ENCODE results near the gene KLC3. TPM values are rescaled to one million over a fixed set of nuclear protein-coding genes. Genes with fewer than 3 reads are reported as not detected.
A peak's percentile ranks its signal among the peaks of the same experiment; 100 is the strongest.

The KLC3 gene
- total and polyA plus RNA-seq, 11 donors, result 0.12 to 0.69 (median 0.32) TPM; not detected in 6

GRCh38 chr19:45391871-45392665 is 51.5 kb downstream of the KLC3 start:
- intact Hi-C loops (cut with DNase I), result no loop called here
- TF ChIP-seq POLR2A (IDR thresholded peaks at IDR 0.05), result no peak
- TF ChIP-seq, protein P1, sequence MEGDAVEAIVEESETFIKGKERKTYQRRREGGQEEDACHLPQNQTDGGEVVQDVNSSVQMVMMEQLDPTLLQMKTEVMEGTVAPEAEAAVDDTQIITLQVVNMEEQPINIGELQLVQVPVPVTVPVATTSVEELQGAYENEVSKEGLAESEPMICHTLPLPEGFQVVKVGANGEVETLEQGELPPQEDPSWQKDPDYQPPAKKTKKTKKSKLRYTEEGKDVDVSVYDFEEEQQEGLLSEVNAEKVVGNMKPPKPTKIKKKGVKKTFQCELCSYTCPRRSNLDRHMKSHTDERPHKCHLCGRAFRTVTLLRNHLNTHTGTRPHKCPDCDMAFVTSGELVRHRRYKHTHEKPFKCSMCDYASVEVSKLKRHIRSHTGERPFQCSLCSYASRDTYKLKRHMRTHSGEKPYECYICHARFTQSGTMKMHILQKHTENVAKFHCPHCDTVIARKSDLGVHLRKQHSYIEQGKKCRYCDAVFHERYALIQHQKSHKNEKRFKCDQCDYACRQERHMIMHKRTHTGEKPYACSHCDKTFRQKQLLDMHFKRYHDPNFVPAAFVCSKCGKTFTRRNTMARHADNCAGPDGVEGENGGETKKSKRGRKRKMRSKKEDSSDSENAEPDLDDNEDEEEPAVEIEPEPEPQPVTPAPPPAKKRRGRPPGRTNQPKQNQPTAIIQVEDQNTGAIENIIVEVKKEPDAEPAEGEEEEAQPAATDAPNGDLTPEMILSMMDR (IDR thresholded peaks at IDR 0.05), result no peak
- Histone ChIP-seq H3K27me3 (peaks cover 0 to 13% (median 0%) of the 10 kb centered on the region in 9 donors), H3K4me1 (no peaks in the 10 kb centered on the region), H3K27ac (no peak overlapping the region), H3K9me3 (no peaks in the 10 kb centered on the region), H3K4me3 (no peak overlapping the region), H3K36me3 (peaks cover 0 to 61% (median 23%) of the 10 kb centered on the region in 9 donors)
- ATAC-seq (peak in 3 of 4 donors; percentile 2 to 26 (median 19)), DNase-seq (no peak)
- WGBS, 4 donors, result 91 to 97% (median 95%) methylated on average over 13 to 21 of the region's 21 CpGs

- no peak overlapping the region for H3K27ac ChIP-seq
- ATAC-seq, result no peak
- no peak for TF ChIP-seq POLR2A (IDR thresholded peaks at IDR 0.05)
- TF ChIP-seq, protein P1 (IDR thresholded peaks at IDR 0.05), result no peak
- H3K9me3 ChIP-seq, result no peaks in the 10 kb centered on the region
- DNase-seq, result no peak
- intact Hi-C loops (cut with DNase I), result no loop called here
- H3K4me3 ChIP-seq, result no peak overlapping the region
- H3K36me3 ChIP-seq, result peaks cover 0 to 61% (median 23%) of the 10 kb centered on the region in 9 donors
- 72 to 82% (median 76%) methylated on average over 46 to 59 of the region's 59 CpGs for WGBS, 4 donors
- H3K27me3 ChIP-seq, result peaks cover 0 to 20% (median 0%) of the 10 kb centered on the region in 9 donors
- peaks cover 0 to 25% (median 16%) of the 10 kb centered on the region in 12 donors for H3K4me1 ChIP-seq
These were observed 55.5 kb downstream of the KLC3 start for GRCh38 chr19:45395821-45396617.

GRCh38 chr19:45400192-45400591 is 59.6 kb downstream of the KLC3 start:
- Histone ChIP-seq H3K36me3 (peaks cover 0 to 30% (median 12%) of the 10 kb centered on the region in 9 donors), H3K27ac (peak overlapping the region in 3 of 12 donors; percentile 14 to 54 (median 47)), H3K4me3 (no peak overlapping the region), H3K27me3 (peaks cover 0 to 39% (median 0%) of the 10 kb centered on the region in 9 donors), H3K4me1 (peaks cover 7 to 58% (median 45%) of the 10 kb centered on the region in 12 donors), H3K9me3 (no peaks in the 10 kb centered on the region)
- WGBS, 4 donors, result 80 to 93% (median 89%) methylated on average over 5 to 6 of the region's 6 CpGs
- DNase-seq (peak in 2 of 5 donors; percentile 36 to 65), ATAC-seq (no peak)
- no peak for TF ChIP-seq POLR2A (IDR thresholded peaks at IDR 0.05)
- TF ChIP-seq, protein P1 (IDR thresholded peaks at IDR 0.05), result no peak
- intact Hi-C loops (cut with DNase I), result loop anchor here in 1 of 10 donors (10.0 kb wide), 1 partner anchor 365 kb away; the partner anchor contains the start of gene SIX5

Other genes with a start within 250 kb of the KLC3 start
- 10 to 100 TPM; 16.0 to 33.7 (median 17.1) TPM for gene PPP1R37, start 247.6 kb upstream of the KLC3 start, total RNA-seq
- gene PPP1R37, start 247.6 kb upstream of the KLC3 start, polyA plus RNA-seq, result 10 to 100 TPM; 24.0 to 27.9 TPM
- under 1 TPM in 3 of 9 donors, not detected in 6; 0.09 to 0.28 (median 0.09) TPM for gene NKPD1, start 179.8 kb upstream of the KLC3 start, total RNA-seq
- under 1 TPM in 1 of 2 donors, not detected in 1; 0.18 TPM for gene NKPD1, start 179.8 kb upstream of the KLC3 start, polyA plus RNA-seq
- 10 to 100 TPM in 8 of 9 donors, 1 to 10 TPM in 1; 7.7 to 22.8 (median 18.6) TPM for gene TRAPPC6A, start 162.5 kb upstream of the KLC3 start, total RNA-seq
- 10 to 100 TPM; 12.3 to 19.2 TPM for gene TRAPPC6A, start 162.5 kb upstream of the KLC3 start, polyA plus RNA-seq
- 1 to 10 TPM; 2.9 to 8.1 (median 4.8) TPM for gene BLOC1S3, start 162.0 kb upstream of the KLC3 start, total RNA-seq
- 1 to 10 TPM; 2.0 to 8.0 TPM for gene BLOC1S3, start 162.0 kb upstream of the KLC3 start, polyA plus RNA-seq
- 1 to 10 TPM in 4 of 9 donors, under 1 TPM in 5; 0.32 to 2.5 (median 0.85) TPM for gene EXOC3L2, start 95.3 kb upstream of the KLC3 start, total RNA-seq
- gene EXOC3L2, start 95.3 kb upstream of the KLC3 start, polyA plus RNA-seq, result 1 to 10 TPM in 1 of 2 donors, under 1 TPM in 1; 0.88 to 1.3 TPM
- 10 to 100 TPM; 25.5 to 46.9 (median 32.8) TPM for gene MARK4, start 89.5 kb upstream of the KLC3 start, total RNA-seq
- 10 to 100 TPM; 18.0 to 28.5 TPM for gene MARK4, start 89.5 kb upstream of the KLC3 start, polyA plus RNA-seq
- gene CKM, start 17.9 kb upstream of the KLC3 start, total RNA-seq, result over 10,000 TPM in 1 of 9 donors, 1,000 to 10,000 TPM in 8; 1,947 to 11,128 (median 3,786) TPM
- gene CKM, start 17.9 kb upstream of the KLC3 start, polyA plus RNA-seq, result 1,000 to 10,000 TPM; 1,885 to 6,019 TPM
- 10 to 100 TPM in 8 of 9 donors, 1 to 10 TPM in 1; 9.8 to 24.1 (median 13.9) TPM for gene ERCC2, start 29.8 kb downstream of the KLC3 start, total RNA-seq
- 1 to 10 TPM; 5.8 to 8.4 TPM for gene ERCC2, start 29.8 kb downstream of the KLC3 start, polyA plus RNA-seq
- gene PPP1R13L, start 64.3 kb downstream of the KLC3 start, total RNA-seq, result 100 to 1,000 TPM in 7 of 9 donors, 10 to 100 TPM in 2; 92.3 to 400 (median 139) TPM
- 100 to 1,000 TPM; 102 to 174 TPM for gene PPP1R13L, start 64.3 kb downstream of the KLC3 start, polyA plus RNA-seq
- gene POLR1G, start 65.9 kb downstream of the KLC3 start, total RNA-seq, result 10 to 100 TPM in 1 of 9 donors, 1 to 10 TPM in 8; 4.4 to 10.6 (median 6.9) TPM
- gene POLR1G, start 65.9 kb downstream of the KLC3 start, polyA plus RNA-seq, result 1 to 10 TPM; 6.7 to 8.5 TPM
- 100 to 1,000 TPM; 104 to 156 (median 121) TPM for gene ERCC1, start 83.2 kb downstream of the KLC3 start, total RNA-seq
- 100 to 1,000 TPM; 120 to 294 TPM for gene ERCC1, start 83.2 kb downstream of the KLC3 start, polyA plus RNA-seq
- gene FOSB, start 127.2 kb downstream of the KLC3 start, total RNA-seq, result 100 to 1,000 TPM in 1 of 9 donors, 10 to 100 TPM in 1, 1 to 10 TPM in 4, under 1 TPM in 3; 0.23 to 107 (median 1.1) TPM
- gene FOSB, start 127.2 kb downstream of the KLC3 start, polyA plus RNA-seq, result 1 to 10 TPM; 1.4 to 8.0 TPM
- gene RTN2, start 156.3 kb downstream of the KLC3 start, total RNA-seq, result 10 to 100 TPM; 12.9 to 33.0 (median 26.9) TPM
- gene RTN2, start 156.3 kb downstream of the KLC3 start, polyA plus RNA-seq, result 10 to 100 TPM; 12.1 to 14.2 TPM
- 1 to 10 TPM in 1 of 9 donors, under 1 TPM in 3, not detected in 5; 0.56 to 2.7 (median 0.65) TPM for gene PPM1N, start 157.7 kb downstream of the KLC3 start, total RNA-seq
- under 1 TPM; 0.23 to 0.78 TPM for gene PPM1N, start 157.7 kb downstream of the KLC3 start, polyA plus RNA-seq
- 100 to 1,000 TPM in 1 of 9 donors, 10 to 100 TPM in 8; 31.2 to 106 (median 46.8) TPM for gene VASP, start 166.7 kb downstream of the KLC3 start, total RNA-seq
- 10 to 100 TPM; 50.9 to 74.9 TPM for gene VASP, start 166.7 kb downstream of the KLC3 start, polyA plus RNA-seq
- 10 to 100 TPM; 21.3 to 30.4 (median 22.5) TPM for gene OPA3, start 244.1 kb downstream of the KLC3 start, total RNA-seq
- 10 to 100 TPM; 13.1 to 22.3 TPM for gene OPA3, start 244.1 kb downstream of the KLC3 start, polyA plus RNA-seq